ENCODE results near the gene HPCAL1.

DNA sequence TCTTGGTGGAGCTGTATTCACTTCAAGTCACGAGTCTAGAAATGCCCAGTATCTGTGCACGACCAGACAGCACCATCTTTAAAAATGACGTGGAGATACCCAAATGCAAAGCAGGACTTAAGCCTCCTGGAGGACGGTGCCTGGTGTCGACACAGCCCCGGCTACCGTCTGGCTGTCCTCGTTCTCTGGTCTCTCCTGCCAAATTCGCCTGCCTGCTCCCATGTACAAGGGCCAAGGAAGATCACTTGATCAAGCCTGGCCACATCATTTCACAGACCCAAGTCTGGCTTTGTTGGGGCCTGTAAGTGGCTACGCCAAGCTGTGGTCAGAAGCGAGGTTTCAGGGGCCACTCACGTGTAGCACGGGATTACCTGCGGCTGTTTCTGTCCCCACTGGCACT lies 136.0 kb downstream of the HPCAL1 start:
- TF ChIP-seq, protein P1, sequence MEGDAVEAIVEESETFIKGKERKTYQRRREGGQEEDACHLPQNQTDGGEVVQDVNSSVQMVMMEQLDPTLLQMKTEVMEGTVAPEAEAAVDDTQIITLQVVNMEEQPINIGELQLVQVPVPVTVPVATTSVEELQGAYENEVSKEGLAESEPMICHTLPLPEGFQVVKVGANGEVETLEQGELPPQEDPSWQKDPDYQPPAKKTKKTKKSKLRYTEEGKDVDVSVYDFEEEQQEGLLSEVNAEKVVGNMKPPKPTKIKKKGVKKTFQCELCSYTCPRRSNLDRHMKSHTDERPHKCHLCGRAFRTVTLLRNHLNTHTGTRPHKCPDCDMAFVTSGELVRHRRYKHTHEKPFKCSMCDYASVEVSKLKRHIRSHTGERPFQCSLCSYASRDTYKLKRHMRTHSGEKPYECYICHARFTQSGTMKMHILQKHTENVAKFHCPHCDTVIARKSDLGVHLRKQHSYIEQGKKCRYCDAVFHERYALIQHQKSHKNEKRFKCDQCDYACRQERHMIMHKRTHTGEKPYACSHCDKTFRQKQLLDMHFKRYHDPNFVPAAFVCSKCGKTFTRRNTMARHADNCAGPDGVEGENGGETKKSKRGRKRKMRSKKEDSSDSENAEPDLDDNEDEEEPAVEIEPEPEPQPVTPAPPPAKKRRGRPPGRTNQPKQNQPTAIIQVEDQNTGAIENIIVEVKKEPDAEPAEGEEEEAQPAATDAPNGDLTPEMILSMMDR (IDR thresholded peaks at IDR 0.05): no peak
- TF ChIP-seq EZH2 (IDR thresholded peaks at IDR 0.05) (no peak), EZH2phosphoT487 (IDR thresholded peaks at IDR 0.05) (no peak)

All from neural progenitor cell (in vitro differentiated cells).